Smooth muscle cell (in vitro differentiated cells): ENCODE data around the gene ZNF641. TPM values are rescaled to one million over a fixed set of nuclear protein-coding genes. Genes with fewer than 3 reads are reported as not detected.

ENCODE experiments used
- DNase-seq: peaks from one replicate; lab custom pipeline; 2025; ENCODE audit not compliant: unreplicated experiment; lab: John Stamatoyannopoulos, UW
- H2AFZ ChIP-seq: fragments of 200-600 bp; sonication (generic); 2 replicates; pipeline ENCODE4 v1.6.0; 2016; ENCODE audit warnings: antibody characterized with exemption, low read depth, mild to moderate bottlenecking
- H3F3A ChIP-seq: fragments of 200-600 bp; sonication (generic); 2 replicates; pipeline ENCODE4 v1.6.0; 2017; ENCODE audit warnings: antibody characterized with exemption, low read depth
- H3K27ac ChIP-seq: fragments of 200-600 bp; sonication (generic); 2 replicates; pipeline ENCODE4 v1.5.1; 2016; ENCODE audit warnings: low read depth, mild to moderate bottlenecking
- H3K27me3 ChIP-seq: fragments of 200-600 bp; sonication (generic); 2 replicates; pipeline ENCODE4 v1.6.1; 2016; ENCODE audit warnings: low read depth, mild to moderate bottlenecking
- H3K36me3 ChIP-seq: fragments of 200-600 bp; sonication (generic); 2 replicates; pipeline ENCODE4 v1.5.1; 2016; ENCODE audit warnings: low read depth
- H3K4me1 ChIP-seq: fragments of 200-600 bp; sonication (generic); 2 replicates; pipeline ENCODE4 v1.5.1; 2016; ENCODE audit warnings: low read depth
- H3K4me2 ChIP-seq: fragments of 200-600 bp; sonication (generic); 2 replicates; pipeline ENCODE4 v1.6.0; 2016; ENCODE audit warnings: mild to moderate bottlenecking
- H3K4me3 ChIP-seq: fragments of 200-600 bp; sonication (generic); 2 replicates; pipeline ENCODE4 v1.5.1; 2016; ENCODE audit warnings: mild to moderate bottlenecking
- H3K79me2 ChIP-seq: fragments of 200-600 bp; sonication (generic); 2 replicates; pipeline ENCODE4 v1.6.0; 2016; ENCODE audit warnings: low read depth, mild to moderate bottlenecking
- H3K9ac ChIP-seq: fragments of 200-600 bp; sonication (generic); 2 replicates; pipeline ENCODE4 v1.6.0; 2016; ENCODE audit warnings: low read depth
- H3K9me3 ChIP-seq: fragments of 200-600 bp; sonication (generic); replicated peaks from 2 replicates; pipeline ENCODE4 v1.5.1; 2016; ENCODE audit warnings: low read depth
- H4K20me1 ChIP-seq: fragments of 200-600 bp; sonication (generic); 2 replicates; pipeline ENCODE4 v1.6.0; 2016; ENCODE audit warnings: low read depth
- CTCF ChIP-seq: fragments of 200-600 bp; sonication (generic); IDR thresholded peaks from 2 replicates; pipeline ENCODE4 v1.5.1; 2017; ENCODE audit warnings: borderline replicate concordance, mild to moderate bottlenecking, antibody characterized with exemption; ENCODE audit not compliant: insufficient read depth, poor library complexity, severe bottlenecking
- WGBS: methylation state at CpG from one replicate; pipeline ENCODE4 v1.1.7; 2016; ENCODE audit warnings: low lambda C conversion rate; 5-methylcytosine and 5-hydroxymethylcytosine counted together
- polyA plus RNA-seq: library from polyadenylated mRNA; unstranded; fragments of >200 nt; fragmentation: Nextera tagmentation; extraction: Ambion mirVana; gene quantifications from 2 replicates; pipeline ENCODE4 v1.2.1, GENCODE V29; 2016
- total RNA-seq: library from RNA; depleted of rRNA; stranded (reverse); fragments of >200 nt; gene quantifications from 2 replicates; pipeline ENCODE4 v1.2.3, GENCODE V29; 2014

The ZNF641 gene
- total and polyA plus RNA-seq, 2 experiments from 2014 or later, result 19.4 to 28.1 TPM

- H3K9ac ChIP-seq, result no peak overlapping the region
Observed at GRCh38 chr12:48388460-48388859, 37.7 kb upstream of the ZNF641 start.

GRCh38 chr12:48380596-48380995 is 29.9 kb upstream of the ZNF641 start:
- no peaks in the 10 kb centered on the region for H4K20me1 ChIP-seq
- H3K9me3 ChIP-seq, result no peaks in the 10 kb centered on the region
- H2AFZ ChIP-seq, result no peak overlapping the region
- no peaks in the 10 kb centered on the region for H3K79me2 ChIP-seq
- TF ChIP-seq CTCF, result no peak
- H3F3A ChIP-seq, result no peaks in the 10 kb centered on the region
- no peaks in the 10 kb centered on the region for H3K4me1 ChIP-seq
- no peak overlapping the region for H3K27ac ChIP-seq
- H3K36me3 ChIP-seq, result no peaks in the 10 kb centered on the region
- DNase-seq, result no peak
- no peak overlapping the region for H3K4me3 ChIP-seq
- 95% methylated on average over 1 of the region's 1 CpG for WGBS
- no peak overlapping the region for H3K9ac ChIP-seq
- H3K27me3 ChIP-seq, result no peaks in the 10 kb centered on the region
- no peak overlapping the region for H3K4me2 ChIP-seq

More at GRCh38 chr12:48388460-48388859, 37.7 kb upstream of the ZNF641 start:
- no peak overlapping the region for H3K4me3 ChIP-seq
- WGBS, result 92% methylated on average over 1 of the region's 1 CpG
- H3K27ac ChIP-seq, result peak overlapping the region; percentile 58
- H3K36me3 ChIP-seq, result no peaks in the 10 kb centered on the region
- H3K4me2 ChIP-seq, result peak overlapping the region; percentile 8
- no peaks in the 10 kb centered on the region for H3K27me3 ChIP-seq
- no peaks in the 10 kb centered on the region for H3K9me3 ChIP-seq
- H3F3A ChIP-seq, result no peaks in the 10 kb centered on the region
- no peak for TF ChIP-seq CTCF
- no peaks in the 10 kb centered on the region for H3K79me2 ChIP-seq
- no peaks in the 10 kb centered on the region for H4K20me1 ChIP-seq
- H3K4me1 ChIP-seq, result no peaks in the 10 kb centered on the region
- H2AFZ ChIP-seq, result no peak overlapping the region
- no peak for DNase-seq

GRCh38 chr12:48379794-48380193 is 29.1 kb upstream of the ZNF641 start:
- Histone ChIP-seq H3K27me3 (no peaks in the 10 kb centered on the region), H4K20me1 (no peaks in the 10 kb centered on the region), H3K36me3 (no peaks in the 10 kb centered on the region), H3K4me1 (no peaks in the 10 kb centered on the region), H3K4me3 (no peak overlapping the region), H3K27ac (no peak overlapping the region), H2AFZ (no peak overlapping the region), H3F3A (no peaks in the 10 kb centered on the region), H3K79me2 (no peaks in the 10 kb centered on the region), H3K9ac (no peak overlapping the region), H3K9me3 (no peaks in the 10 kb centered on the region), H3K4me2 (no peak overlapping the region)
- no peak for TF ChIP-seq CTCF
- 78% methylated on average over 4 of the region's 4 CpGs for WGBS
- no peak for DNase-seq

- Histone ChIP-seq H3K4me2 (no peak overlapping the region), H2AFZ (no peak overlapping the region), H3K4me3 (no peak overlapping the region), H3K9me3 (no peaks in the 10 kb centered on the region), H3K36me3 (no peaks in the 10 kb centered on the region), H4K20me1 (no peaks in the 10 kb centered on the region), H3K79me2 (no peaks in the 10 kb centered on the region), H3K9ac (no peak overlapping the region), H3K4me1 (no peaks in the 10 kb centered on the region), H3K27ac (no peak overlapping the region), H3K27me3 (no peaks in the 10 kb centered on the region), H3F3A (no peaks in the 10 kb centered on the region)
- TF ChIP-seq CTCF, result no peak
- WGBS, result 39% methylated on average over 2 of the region's 2 CpGs
- DNase-seq, result no peak
Observed at GRCh38 chr12:48377646-48378045, 26.9 kb upstream of the ZNF641 start.
